ENCODE measurements around the gene LPIN1.

DNA sequence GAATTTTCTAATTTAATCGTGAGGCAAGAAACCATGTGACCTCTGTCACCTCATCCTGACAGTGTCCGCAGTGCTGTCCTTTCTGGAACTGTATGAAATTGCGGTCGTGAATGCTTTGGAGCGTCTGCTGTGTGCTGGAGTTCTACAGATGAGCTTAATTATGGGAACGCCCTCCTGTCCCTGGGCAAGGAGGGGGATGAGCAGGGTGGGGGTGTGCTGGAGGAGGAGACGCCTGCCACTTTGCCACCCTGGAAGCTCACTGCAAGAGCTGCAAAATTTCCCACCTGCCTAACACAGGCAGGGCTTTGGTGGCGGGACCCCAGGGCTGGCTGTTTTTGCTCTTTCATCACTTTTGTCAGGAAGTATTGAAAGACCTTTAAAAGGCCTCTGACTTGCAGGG is 6.5 kb downstream of the LPIN1 start:
- TF ChIP-seq TCF12 (IDR thresholded peaks at IDR 0.05; ENCODE audit: low read depth) (no peak), CREB1 (IDR thresholded peaks at IDR 0.05; ENCODE audit: low read depth) (no peak)
